IMR-90 (cell line): ENCODE measurements around the gene ATP13A2. TPM values are rescaled to one million over a fixed set of nuclear protein-coding genes. Genes with fewer than 3 reads are reported as not detected.

Source experiments
- ATAC-seq: fragments of 200-7000 bp; cut with Tn5 transposase; 2 replicates; pipeline ENCODE4 v1.9.1; 2020; ENCODE audit warnings: low read depth, mild to moderate bottlenecking, moderate library complexity
- BruUV-seq: library from RNA; stranded (reverse); fragments of 400-500 nt; replicated peaks from 2 replicates; lab custom pipeline; 2021; lab: Mats Ljungman, UMichigan
- CTCF ChIA-PET: fragments of 300-600 bp; formaldehyde crosslinking; extraction: SDS; loops from one replicate; lab custom pipeline; 2021; ENCODE audit warnings: antibody characterized with exemption; lab: Yijun Ruan, JAX
- POLR2A ChIA-PET: fragments of 300-600 bp; sonication (Branson Sonifier 250); formaldehyde crosslinking; loops from one replicate; lab custom pipeline; 2022; ENCODE audit warnings: antibody characterized with exemption; ENCODE audit not compliant: unreplicated experiment; lab: Charles Lee
- DNase-seq: peaks from one replicate; pipeline ENCODE4 v3.0.0; 2013
- H2AFZ ChIP-seq: replicated peaks from 2 replicates; pipeline ENCODE3; 2013; ENCODE audit warnings: low read length, mild to moderate bottlenecking; ENCODE audit not compliant: poor library complexity
- H2AK5ac ChIP-seq: 2 replicates; pipeline ENCODE4 v1.6.1; 2013; ENCODE audit warnings: low read depth, low read length, inconsistent platforms
- H2AK9ac ChIP-seq: replicated peaks from 2 replicates; pipeline ENCODE3; 2013; ENCODE audit warnings: mild to moderate bottlenecking, low read depth, low read length, moderate library complexity; ENCODE audit not compliant: poor library complexity
- H2BK120ac ChIP-seq: 2 replicates; pipeline ENCODE4 v1.6.1; 2013; ENCODE audit warnings: low read depth, low read length, inconsistent platforms
- H2BK15ac ChIP-seq: 3 replicates; pipeline ENCODE4 v1.6.1; 2013; ENCODE audit warnings: low read depth, low read length, inconsistent platforms
- H2BK20ac ChIP-seq: 2 replicates; pipeline ENCODE4 v1.6.1; 2013; ENCODE audit warnings: low read depth, mild to moderate bottlenecking, inconsistent platforms, low read length, moderate library complexity
- H2BK5ac ChIP-seq: 2 replicates; pipeline ENCODE4 v1.6.1; 2013; ENCODE audit warnings: mild to moderate bottlenecking, low read depth, low read length, inconsistent platforms; ENCODE audit not compliant: poor library complexity, severe bottlenecking
- H3K14ac ChIP-seq: replicated peaks from 2 replicates; pipeline ENCODE4 v1.6.1; 2013; ENCODE audit warnings: low read depth, low read length, inconsistent platforms
- H3K18ac ChIP-seq: 2 replicates; pipeline ENCODE4 v1.6.1; 2013; ENCODE audit warnings: low read depth, low read length, control low read depth
- H3K23ac ChIP-seq: 2 replicates; pipeline ENCODE4 v1.6.1; 2013; ENCODE audit warnings: low read depth, low read length, inconsistent platforms
- H3K27ac ChIP-seq: 2 replicates; pipeline ENCODE4 v1.5.1; 2013; ENCODE audit warnings: mild to moderate bottlenecking, control low read depth, low read length; ENCODE audit not compliant: insufficient read depth
- H3K27me3 ChIP-seq: 2 replicates; pipeline ENCODE4 v1.6.1; 2013; ENCODE audit warnings: low read length; ENCODE audit not compliant: control insufficient read depth, insufficient read depth
- H3K36me3 ChIP-seq: 2 replicates; pipeline ENCODE4 v1.6.1; 2013; ENCODE audit warnings: low read length, mixed read lengths; ENCODE audit not compliant: control insufficient read depth, insufficient read depth
- H3K4ac ChIP-seq: 2 replicates; pipeline ENCODE4 v1.6.1; 2013; ENCODE audit warnings: low read depth, low read length, inconsistent platforms
- H3K4me1 ChIP-seq: 2 replicates; pipeline ENCODE4 v1.6.1; 2013; ENCODE audit warnings: low read length, mixed read lengths; ENCODE audit not compliant: control insufficient read depth, insufficient read depth
- H3K4me2 ChIP-seq: 2 replicates; pipeline ENCODE4 v1.6.1; 2013; ENCODE audit warnings: low read depth, mild to moderate bottlenecking, control low read depth, low read length, moderate library complexity
- H3K4me3 ChIP-seq: 2 replicates; pipeline ENCODE4 v1.5.1; 2013; ENCODE audit warnings: low read depth, mild to moderate bottlenecking, control low read depth, low read length, moderate library complexity; ENCODE audit not compliant: insufficient read depth
- H3K56ac ChIP-seq: 2 replicates; pipeline ENCODE4 v1.6.1; 2013; ENCODE audit warnings: low read length, inconsistent platforms; ENCODE audit not compliant: insufficient read depth; ENCODE audit errors: extremely low read depth
- H3K79me1 ChIP-seq, 2 experiments: 2 replicates each; pipeline ENCODE4 v1.6.1; 2013; ENCODE audit warnings: low read length in 2 of 2, inconsistent platforms in 1 of 2, low read depth in 1 of 2
- H3K9ac ChIP-seq: 2 replicates; pipeline ENCODE4 v1.6.1; 2013; ENCODE audit warnings: low read depth, low read length, control low read depth
- H3K9me1 ChIP-seq: 2 replicates; pipeline ENCODE4 v1.6.1; 2013; ENCODE audit warnings: low read length, inconsistent platforms; ENCODE audit not compliant: insufficient read depth
- H3K9me3 ChIP-seq: 2 replicates; pipeline ENCODE4 v1.6.1; 2013; ENCODE audit warnings: low read length; ENCODE audit not compliant: control insufficient read depth, insufficient read depth
- H4K20me1 ChIP-seq: 2 replicates; pipeline ENCODE4 v1.6.1; 2013; ENCODE audit warnings: low read length, inconsistent platforms; ENCODE audit not compliant: insufficient read depth
- H4K5ac ChIP-seq: 2 replicates; pipeline ENCODE4 v1.6.1; 2013; ENCODE audit warnings: mild to moderate bottlenecking, low read depth, low read length, control low read depth
- H4K8ac ChIP-seq, 2 experiments: 2 replicates each; pipeline ENCODE4 v1.6.1; 2013; ENCODE audit warnings: low read depth in 2 of 2, low read length in 2 of 2, control low read depth in 1 of 2, inconsistent platforms in 1 of 2
- H4K91ac ChIP-seq: 2 replicates; pipeline ENCODE4 v1.6.1; 2013; ENCODE audit warnings: low read depth, low read length, inconsistent platforms; ENCODE audit not compliant: insufficient read depth
- BHLHE40 ChIP-seq: fragments of 150-350 bp; IDR thresholded peaks from 2 replicates; pipeline ENCODE4 v1.6.1; 2016; ENCODE audit warnings: mild to moderate bottlenecking, low read depth, low read length
- CHD1 ChIP-seq: IDR thresholded peaks from 2 replicates; pipeline ENCODE4 v1.6.1; 2012; ENCODE audit warnings: low read depth, low read length, improper control_type of control experiment
- CTCF ChIP-seq: conservative IDR thresholded peaks from 2 replicates; pipeline ENCODE4 v1.5.1; 2012; ENCODE audit warnings: mild to moderate bottlenecking, low read depth, low read length, improper control_type of control experiment
- FOS ChIP-seq: fragments of 150-350 bp; IDR thresholded peaks from 2 replicates; pipeline ENCODE4 v1.6.1; 2016; ENCODE audit warnings: low read depth, low read length
- MAFK ChIP-seq: IDR thresholded peaks from 2 replicates; pipeline ENCODE4 v1.6.1; 2012; ENCODE audit warnings: low read depth, low read length, improper control_type of control experiment
- RAD21 ChIP-seq: IDR thresholded peaks from 2 replicates; pipeline ENCODE4 v1.6.1; 2012; ENCODE audit warnings: low read length, improper control_type of control experiment
- RCOR1 ChIP-seq: IDR thresholded peaks from 2 replicates; pipeline ENCODE4 v1.6.1; 2012; ENCODE audit warnings: mild to moderate bottlenecking, low read length, improper control_type of control experiment; ENCODE audit not compliant: insufficient replicate concordance
- RFX5 ChIP-seq: IDR thresholded peaks from 2 replicates; pipeline ENCODE4 v1.8.0; 2012; ENCODE audit warnings: low read depth, mild to moderate bottlenecking, low read length, moderate library complexity
- USF2 ChIP-seq: fragments of 150-350 bp; IDR thresholded peaks from 2 replicates; pipeline ENCODE4 v1.6.1; 2017; ENCODE audit warnings: mild to moderate bottlenecking, antibody characterized with exemption, low read length, low read depth
- WGBS, 2 experiments: methylation state at CpG; one replicate each; pipeline versions ENCODE4 v1.1.5 to v1.1.7; 2013; ENCODE audit warnings: missing lambda C conversion rate in 2 of 2; ENCODE audit not compliant: insufficient read length in 1 of 2; ENCODE audit errors: extremely low coverage in 2 of 2; 5-methylcytosine and 5-hydroxymethylcytosine counted together
- dilution Hi-C: fragments of 300-500 bp; cut with HindIII; formaldehyde crosslinking; loops from one replicate; pipeline ENCODE4 v1.14.3; 2018; ENCODE audit warnings: low sequenced_read_pairs; ENCODE audit not compliant: unreplicated experiment
- in situ Hi-C: fragments of 300-500 bp; cut with MboI; formaldehyde crosslinking; loops from 3 replicates; pipeline ENCODE4 v1.14.3; 2019; ENCODE audit warnings: low sequenced_read_pairs, inconsistent platforms, mixed read lengths
- intact Hi-C: fragments of 100-400 bp; cut with micrococcal nuclease; formaldehyde crosslinking; loops from 2 replicates; pipeline ENCODE4 v1.10.0; 2022
- polyA plus RNA-seq, 3 experiments: library from polyadenylated mRNA; depleted of rRNA; stranded (reverse); fragments of >200 nt; gene quantifications; 2 replicates each; pipeline ENCODE4 v1.2.3, GENCODE V29; 2012; ENCODE audit warnings: low replicate concordance in 1 of 3
- total RNA-seq: library from RNA; depleted of rRNA; stranded (reverse); fragments of >200 nt; gene quantifications from 2 replicates; pipeline ENCODE4 v1.2.3, GENCODE V29; 2012

ATP13A2 gene
- total and polyA plus RNA-seq, 2 of the 4 experiments (the other 2 are of a cell fraction) = 5.7 to 18.9 TPM

GRCh38 chr1:16960560-16961296 is 51.0 kb downstream of the ATP13A2 start (continued):
- peak; percentile 68 for TF ChIP-seq CTCF

- H3K4me2 ChIP-seq = no peak overlapping the region
- dilution Hi-C loops (no loop called here), intact Hi-C loops (no loop called here), in situ Hi-C loops (no loop called here)
- H3K79me1 ChIP-seq = 0 out of 4 replicates have a peak, but pooled peaks cover 0 to 3% of the 10 kb centered on the region in 2 experiments
- no peak overlapping the region for H2BK5ac ChIP-seq
- no peak overlapping the region for H3K4ac ChIP-seq
- no peak overlapping the region for H3K27ac ChIP-seq
- H3K9me1 ChIP-seq = peaks cover 2% of the 10 kb centered on the region; the same call in 1 of the 2 replicates
- 93% methylated on average over 12 of the region's 12 CpGs; no CpG with 5 or more reads in 1 of the 2 experiments for WGBS, 2 experiments
- BruUV-seq = no TSS peak
- no peak overlapping the region for H3K9ac ChIP-seq
- ATAC-seq (no peak), DNase-seq (no peak)
- no peaks in the 10 kb centered on the region for H4K20me1 ChIP-seq
- no peak overlapping the region for H2BK15ac ChIP-seq
- H3K36me3 ChIP-seq = peaks cover 7% of the 10 kb centered on the region
- H3K14ac ChIP-seq = no peak overlapping the region
- no peak overlapping the region for H2BK20ac ChIP-seq
- no peak overlapping the region for H2AK9ac ChIP-seq
- H4K8ac ChIP-seq = no peak overlapping the region
- H3K23ac ChIP-seq = no peak overlapping the region
- H2AK5ac ChIP-seq = no peak overlapping the region
- no peak overlapping the region for H4K91ac ChIP-seq
- H2AFZ ChIP-seq = no peak overlapping the region
- H3K9me3 ChIP-seq = no peaks in the 10 kb centered on the region
- no peak overlapping the region for H3K56ac ChIP-seq
- peaks cover 1% of the 10 kb centered on the region; the same call in 1 of the 2 replicates for H3K4me1 ChIP-seq
- ChIA-PET CTCF (no interaction called here), POLR2A (no interaction called here)
- H4K5ac ChIP-seq = no peak overlapping the region
- H3K27me3 ChIP-seq = no peaks in the 10 kb centered on the region
- H3K4me3 ChIP-seq = no peak overlapping the region
- H3K18ac ChIP-seq = no peak overlapping the region
- no peak overlapping the region for H2BK120ac ChIP-seq
- TF ChIP-seq BHLHE40 (no peak), RFX5 (no peak), RAD21 (no peak), FOS (no peak), USF2 (no peak), CHD1 (no peak), RCOR1 (no peak), CTCF (no peak), MAFK (no peak)
Observed at GRCh38 chr1:16958475-16958874, 53.3 kb downstream of the ATP13A2 start.
